Kidney epithelial cell (primary cell): ENCODE results near the gene NREP. TPM values are rescaled to one million over a fixed set of nuclear protein-coding genes. Genes with fewer than 3 reads are reported as not detected.

Experiments used
- DNase-seq: peaks from one replicate; pipeline ENCODE4 v3.0.0-alpha.2; 2010; ENCODE audit warnings: low read depth
- H3K27me3 ChIP-seq: 2 replicates; pipeline ENCODE4 v1.6.0; 2011; ENCODE audit warnings: low read length; ENCODE audit not compliant: control insufficient read depth, insufficient read depth
- H3K36me3 ChIP-seq: 2 replicates; pipeline ENCODE4 v1.5.1; 2011; ENCODE audit warnings: low read length; ENCODE audit not compliant: control insufficient read depth, insufficient read depth
- H3K4me3 ChIP-seq: 2 replicates; pipeline ENCODE4 v1.5.1; 2011; ENCODE audit warnings: low read depth, mild to moderate bottlenecking, control low read depth, low read length
- total RNA-seq: library from RNA; depleted of rRNA; stranded (reverse); fragments of >200 nt; gene quantifications from 2 replicates; pipeline ENCODE4 v1.2.3, GENCODE V29; 2015
- TF ChIP-seq, protein P1 (sequence below): IDR thresholded peaks from 2 replicates; pipeline ENCODE4 v1.5.1; 2011; ENCODE audit warnings: mild to moderate bottlenecking, moderate library complexity, low read length, control low read depth, inconsistent platforms; ENCODE audit not compliant: insufficient read depth, poor library complexity, severe bottlenecking

NREP gene
- total RNA-seq, 1 donor from 2014 or later: 140 TPM

GRCh38 chr5:111689357-111689935 is 67.5 kb downstream of the NREP start:
- H3K4me3 ChIP-seq: no peak overlapping the region

DNA sequence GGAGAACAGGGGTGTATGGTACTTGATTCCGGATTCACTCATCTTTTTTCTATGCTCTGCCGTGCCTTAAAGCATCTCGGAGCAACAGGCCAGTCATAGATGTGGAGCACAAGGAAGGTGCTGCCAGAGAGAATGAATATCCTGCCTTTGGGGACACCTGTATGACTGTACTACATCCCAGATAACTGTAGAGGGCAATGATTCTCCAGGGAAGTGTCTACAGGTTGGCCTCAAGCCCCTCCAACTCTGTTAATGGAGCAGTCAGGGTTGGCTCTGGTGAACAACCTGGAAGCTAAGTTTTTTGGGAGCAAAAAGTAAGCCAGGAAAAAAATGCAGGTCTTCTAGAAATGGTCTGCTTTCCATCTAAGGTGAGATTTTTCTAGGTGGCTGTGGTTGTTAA is 71.0 kb downstream of the NREP start:
- no peak for DNase-seq
- H3K4me3 ChIP-seq: no peak overlapping the region
- H3K27me3 ChIP-seq: no peaks in the 10 kb centered on the region
- TF ChIP-seq, protein P1, sequence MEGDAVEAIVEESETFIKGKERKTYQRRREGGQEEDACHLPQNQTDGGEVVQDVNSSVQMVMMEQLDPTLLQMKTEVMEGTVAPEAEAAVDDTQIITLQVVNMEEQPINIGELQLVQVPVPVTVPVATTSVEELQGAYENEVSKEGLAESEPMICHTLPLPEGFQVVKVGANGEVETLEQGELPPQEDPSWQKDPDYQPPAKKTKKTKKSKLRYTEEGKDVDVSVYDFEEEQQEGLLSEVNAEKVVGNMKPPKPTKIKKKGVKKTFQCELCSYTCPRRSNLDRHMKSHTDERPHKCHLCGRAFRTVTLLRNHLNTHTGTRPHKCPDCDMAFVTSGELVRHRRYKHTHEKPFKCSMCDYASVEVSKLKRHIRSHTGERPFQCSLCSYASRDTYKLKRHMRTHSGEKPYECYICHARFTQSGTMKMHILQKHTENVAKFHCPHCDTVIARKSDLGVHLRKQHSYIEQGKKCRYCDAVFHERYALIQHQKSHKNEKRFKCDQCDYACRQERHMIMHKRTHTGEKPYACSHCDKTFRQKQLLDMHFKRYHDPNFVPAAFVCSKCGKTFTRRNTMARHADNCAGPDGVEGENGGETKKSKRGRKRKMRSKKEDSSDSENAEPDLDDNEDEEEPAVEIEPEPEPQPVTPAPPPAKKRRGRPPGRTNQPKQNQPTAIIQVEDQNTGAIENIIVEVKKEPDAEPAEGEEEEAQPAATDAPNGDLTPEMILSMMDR: no peak
- no peaks in the 10 kb centered on the region for H3K36me3 ChIP-seq

More at GRCh38 chr5:111689357-111689935, 67.5 kb downstream of the NREP start:
- TF ChIP-seq, protein P1: no peak
- DNase-seq: no peak
- Histone ChIP-seq H3K36me3 (no peaks in the 10 kb centered on the region), H3K27me3 (no peaks in the 10 kb centered on the region)

DNA sequence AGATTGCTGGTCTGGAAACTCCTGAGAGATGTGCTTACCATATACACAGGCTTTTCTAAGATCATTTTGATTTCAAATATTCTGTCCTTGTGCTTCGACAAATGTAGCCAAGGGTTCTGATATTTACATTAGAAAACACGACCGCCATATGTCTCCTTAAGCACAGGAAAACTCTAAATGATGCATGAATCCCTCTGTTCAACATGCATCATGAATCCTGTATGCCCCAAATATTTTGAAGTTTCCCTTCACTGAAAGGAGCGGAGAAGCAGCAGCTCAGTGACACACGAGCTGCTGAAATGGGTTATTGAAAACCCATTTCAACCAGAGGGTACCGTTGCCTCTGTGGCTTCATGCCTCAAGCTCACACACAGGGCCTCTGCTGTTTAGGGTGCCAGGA is 74.4 kb downstream of the NREP start:
- DNase-seq: no peak
- TF ChIP-seq, protein P1: no peak
- Histone ChIP-seq H3K27me3 (no peaks in the 10 kb centered on the region), H3K4me3 (no peak overlapping the region), H3K36me3 (no peaks in the 10 kb centered on the region)

- H3K27me3 ChIP-seq: no peaks in the 10 kb centered on the region
- H3K4me3 ChIP-seq: no peak overlapping the region
- H3K36me3 ChIP-seq: no peaks in the 10 kb centered on the region
- DNase-seq: no peak
- TF ChIP-seq, protein P1: no peak
Measured at GRCh38 chr5:111682121-111682520, 74.9 kb downstream of the NREP start.

GRCh38 chr5:111681414-111682120 is 75.4 kb downstream of the NREP start:
- Histone ChIP-seq H3K36me3 (no peaks in the 10 kb centered on the region), H3K4me3 (no peak overlapping the region), H3K27me3 (no peaks in the 10 kb centered on the region)
- no peak for DNase-seq
- TF ChIP-seq, protein P1: no peak
